Neural progenitor cell (in vitro differentiated cells): ENCODE measurements around the gene ABCG2.
"Not testable (repeated sequence)": the region's sequence is repeated elsewhere in the genome, so short reads cannot be mapped to it uniquely, and the experiment has no call there.

Experiments
- CTCF ChIP-seq: fragments of 200-600 bp; sonication (generic); IDR thresholded peaks from 2 replicates; pipeline ENCODE4 v1.5.1; 2017; ENCODE audit warnings: antibody characterized with exemption, mild to moderate bottlenecking
- EZH2 ChIP-seq: fragments of 200-600 bp; sonication (generic); IDR thresholded peaks from 2 replicates; pipeline ENCODE4 v1.6.1; 2017; ENCODE audit warnings: antibody characterized with exemption, mild to moderate bottlenecking, moderate library complexity
- EZH2phosphoT487 ChIP-seq: fragments of 200-600 bp; sonication (generic); IDR thresholded peaks from 2 replicates; pipeline ENCODE4 v1.6.1; 2017; ENCODE audit warnings: antibody characterized with exemption

- TF ChIP-seq CTCF, EZH2, EZH2phosphoT487: not testable (repeated sequence)
Observed at GRCh38 chr4:88152331-88152730, 6.1 kb downstream of the ABCG2 start.
